Kasumi-1 (cell line): ENCODE results near the gene HLA-DQA1.
"Not testable (repeated sequence)": the region's sequence is repeated elsewhere in the genome, so short reads cannot be mapped to it uniquely, and the experiment has no call there.

ENCODE experiments used
- DNase-seq, 2 experiments: peaks; one replicate each; lab custom pipeline; 2025; lab: John Stamatoyannopoulos, UW

The HLA-DQA1 gene

DNA sequence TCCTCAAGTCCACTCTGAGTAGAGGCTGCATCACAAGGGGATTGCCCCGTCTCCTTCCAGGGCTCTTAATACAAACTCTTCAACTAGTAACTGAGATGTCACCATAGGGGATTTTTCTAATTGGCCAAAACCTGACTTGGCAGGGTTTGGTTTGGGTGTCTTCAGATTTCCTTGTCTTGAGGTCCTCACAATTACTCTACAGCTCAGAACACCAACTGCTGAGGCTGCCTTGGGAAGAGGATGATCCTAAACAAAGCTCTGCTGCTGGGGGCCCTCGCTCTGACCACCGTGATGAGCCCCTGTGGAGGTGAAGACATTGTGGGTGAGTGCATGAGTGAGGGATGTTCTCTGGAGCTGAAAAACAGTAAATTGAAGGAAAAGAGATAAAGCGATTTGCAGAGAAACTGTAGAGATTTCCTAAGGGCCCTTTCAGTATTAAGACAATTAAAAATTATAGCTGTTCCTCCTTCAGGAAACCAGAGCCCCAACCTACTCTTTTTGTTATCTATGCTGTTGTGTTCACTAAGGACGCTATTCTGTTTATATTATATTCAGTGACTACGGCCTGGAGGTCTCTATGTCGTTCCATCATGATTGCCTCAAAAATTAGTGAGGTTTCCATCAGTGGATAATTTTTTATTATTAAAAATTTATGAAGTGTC, at the start of gene HLA-DQA1:
TSS of gene HLA-DQA1 (plus strand) at position 188 of the 662 bp plus-strand sequence. CDS start at position 241, 53 bp downstream.
- no peak for DNase-seq

DNA sequence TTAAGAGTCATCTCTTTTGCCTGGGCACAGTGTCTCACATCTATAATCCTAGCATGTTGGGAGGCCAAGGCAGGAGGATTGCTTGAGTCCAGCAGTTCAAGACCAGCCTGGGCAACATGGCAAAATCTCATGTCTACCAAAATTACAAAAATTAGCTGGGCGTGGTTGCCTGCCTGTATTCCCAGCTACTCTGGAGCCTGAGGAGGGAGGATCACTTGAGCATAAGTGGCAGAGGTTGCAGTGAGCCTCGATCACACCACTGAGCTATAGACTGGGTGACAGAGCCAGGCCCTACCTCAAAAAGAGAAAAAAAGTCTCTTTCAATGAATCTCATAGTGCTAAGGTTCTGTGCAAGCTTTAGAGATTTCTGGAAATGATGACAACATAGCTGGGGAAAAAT, 49.0 kb upstream of the HLA-DQA1 start:
- DNase-seq, result no peak

GRCh38 chr6:32589596-32590449, 47.4 kb upstream of the HLA-DQA1 start, which contains the start of gene HLA-DRB1:
Gene HLA-DRB1 (minus strand): TSS chr6:32589848. CDS start chr6:32589742, 106 bp downstream.
- DNase-seq, result peak in 1 of 2 experiments; percentile 3

- not testable (repeated sequence) for DNase-seq
These were observed 46.5 kb upstream of the HLA-DQA1 start for GRCh38 chr6:32590713-32591112.

- DNase-seq, result no peak
These were observed 40.2 kb upstream of the HLA-DQA1 start for GRCh38 chr6:32597024-32597423.

- no peak for DNase-seq
These were observed 34.8 kb upstream of the HLA-DQA1 start for GRCh38 chr6:32602383-32602782.

DNA sequence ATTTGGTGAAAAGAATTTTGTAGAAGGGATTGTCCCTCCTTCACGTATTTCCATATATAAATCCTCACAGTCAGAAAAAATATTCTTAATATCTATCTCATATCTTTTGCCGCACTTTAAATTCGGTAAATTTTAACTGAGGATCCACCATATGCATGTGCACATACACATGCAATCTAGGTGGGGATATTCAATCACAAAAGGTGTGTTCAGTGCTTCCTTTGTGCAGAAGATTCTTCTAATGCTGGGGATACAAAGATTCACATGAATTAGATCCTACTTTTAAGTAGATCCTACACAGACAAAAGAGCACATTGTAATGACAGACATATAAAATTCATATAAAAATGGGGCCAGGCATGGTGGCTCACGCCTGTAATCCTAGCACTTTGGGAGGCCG, 34.0 kb upstream of the HLA-DQA1 start:
- no peak for DNase-seq

DNA sequence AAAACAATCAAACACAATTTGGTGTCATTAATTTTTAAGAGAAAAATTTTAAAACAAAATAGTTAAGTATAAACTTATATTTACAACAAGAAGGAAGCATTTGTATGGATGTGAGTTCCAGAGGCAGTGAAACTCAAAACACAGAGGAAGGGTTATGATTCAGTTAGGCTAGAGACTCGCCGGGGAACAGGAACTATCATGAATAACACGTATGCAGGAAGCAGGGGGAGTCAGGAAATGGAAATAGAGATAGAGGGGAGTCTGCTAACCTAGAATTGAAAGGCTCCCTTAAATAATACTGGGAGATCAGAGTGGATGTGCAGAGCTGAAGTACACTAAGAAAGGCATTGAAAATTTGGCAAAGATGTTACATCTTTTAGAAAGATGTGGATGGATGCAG, 33.3 kb upstream of the HLA-DQA1 start:
- peak in 1 of 2 experiments; percentile 18 for DNase-seq

DNA sequence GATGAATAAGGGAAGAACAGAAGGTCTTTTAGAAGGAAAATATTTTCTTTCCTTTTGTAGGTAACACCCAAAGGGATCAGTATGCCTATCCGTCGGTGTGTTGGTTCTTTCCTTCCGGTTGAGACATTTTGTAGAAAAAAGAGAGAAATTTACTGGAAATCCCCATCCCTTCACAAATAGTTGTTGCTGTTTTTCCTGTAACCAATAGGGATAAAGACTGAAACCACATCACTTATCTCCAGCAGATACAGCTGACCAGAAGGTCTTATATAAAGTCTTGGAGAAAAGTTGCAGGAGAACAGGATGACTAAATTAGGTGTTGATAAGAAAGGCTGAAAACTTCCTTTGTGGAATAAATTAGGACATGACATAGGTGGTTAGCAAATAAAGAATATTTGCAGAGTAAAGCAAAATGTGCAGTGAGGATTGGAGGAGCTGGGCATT, 32.8 kb upstream of the HLA-DQA1 start:
- no peak for DNase-seq

- no peak for DNase-seq
These were observed 29.8 kb upstream of the HLA-DQA1 start for GRCh38 chr6:32607263-32607987.

- DNase-seq, result no peak
These were observed 29.3 kb upstream of the HLA-DQA1 start for GRCh38 chr6:32607988-32608298.

DNA sequence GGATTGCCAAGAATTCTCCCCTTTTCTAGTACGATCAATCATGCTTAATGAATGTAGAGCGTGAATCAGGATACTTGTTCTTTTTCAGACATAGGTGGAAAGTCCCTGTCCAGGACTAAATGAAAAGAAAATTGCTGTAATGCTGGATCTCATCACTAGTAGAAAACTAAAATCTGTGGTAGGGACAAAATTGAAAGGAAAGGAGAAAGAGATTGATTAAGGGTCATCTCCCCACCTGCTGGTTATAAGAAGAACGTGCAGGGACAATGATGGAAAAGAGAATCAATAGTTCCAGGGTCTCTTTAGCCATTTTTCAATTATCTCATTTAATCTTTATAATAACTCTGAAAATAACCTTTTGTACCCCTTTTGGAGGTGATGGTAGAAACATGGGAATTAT, 28.8 kb upstream of the HLA-DQA1 start:
- no peak for DNase-seq

DNA sequence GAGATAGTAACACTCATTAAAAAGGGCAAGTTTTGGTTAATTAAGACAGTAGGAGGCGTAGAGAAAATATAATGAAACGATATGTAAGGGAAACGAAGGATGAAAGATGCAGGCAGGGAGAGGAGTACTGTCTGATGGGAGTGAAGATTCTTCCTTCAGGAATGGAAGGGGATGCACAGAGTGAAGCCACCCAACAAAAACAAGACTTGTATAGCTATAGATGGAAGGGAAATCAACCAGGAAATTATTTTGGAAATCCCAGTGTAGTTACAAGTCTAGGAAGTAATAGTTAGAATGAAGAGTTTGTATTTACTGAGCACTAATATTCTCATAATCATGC, 27.8 kb upstream of the HLA-DQA1 start:
- DNase-seq, result no peak

DNA sequence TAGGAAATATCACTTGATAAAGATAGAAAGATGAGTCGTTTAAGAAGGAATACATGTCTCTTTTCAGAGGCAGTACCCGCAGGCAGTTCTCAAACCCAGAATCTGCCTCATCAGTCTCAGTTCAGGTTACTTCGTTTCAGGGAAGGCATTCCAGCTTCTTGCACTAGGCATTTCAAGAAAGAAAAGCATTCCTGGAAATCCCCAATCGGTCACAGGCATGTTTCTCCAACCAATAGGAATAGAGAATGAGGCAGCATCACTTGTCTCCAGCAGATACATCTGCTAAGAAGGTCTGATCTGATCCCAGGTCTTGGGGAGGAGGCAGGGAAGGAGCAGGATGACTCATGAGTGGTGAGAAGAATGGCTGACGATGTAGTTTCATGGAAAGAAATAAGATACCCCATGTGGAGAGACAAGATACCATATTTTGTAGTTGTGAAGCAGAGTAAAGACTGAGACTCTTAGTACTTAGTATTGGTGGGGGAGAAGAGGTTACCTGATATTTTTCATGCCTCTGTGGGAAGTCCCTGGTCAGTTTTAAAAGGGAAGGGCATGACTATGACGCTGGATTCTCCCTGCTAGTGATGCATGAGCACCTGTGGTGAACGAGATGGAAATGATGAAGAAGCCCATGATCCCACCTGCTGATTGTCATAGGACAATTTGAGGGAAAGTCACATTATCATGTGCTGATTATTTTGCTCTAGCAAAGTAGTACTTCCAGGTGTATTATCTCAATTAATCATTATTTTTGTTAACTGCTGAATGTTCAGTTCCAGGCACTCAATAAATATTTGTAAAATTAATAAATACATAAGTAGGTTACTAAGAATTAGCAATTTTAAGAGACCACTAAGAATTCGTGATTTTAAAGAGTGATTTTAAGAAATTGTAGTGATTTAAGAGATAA, 27.2 kb upstream of the HLA-DQA1 start:
- peak; percentile 87 to 91 for DNase-seq

- no peak for DNase-seq
These were observed 26.4 kb upstream of the HLA-DQA1 start for GRCh38 chr6:32610682-32611296.

DNA sequence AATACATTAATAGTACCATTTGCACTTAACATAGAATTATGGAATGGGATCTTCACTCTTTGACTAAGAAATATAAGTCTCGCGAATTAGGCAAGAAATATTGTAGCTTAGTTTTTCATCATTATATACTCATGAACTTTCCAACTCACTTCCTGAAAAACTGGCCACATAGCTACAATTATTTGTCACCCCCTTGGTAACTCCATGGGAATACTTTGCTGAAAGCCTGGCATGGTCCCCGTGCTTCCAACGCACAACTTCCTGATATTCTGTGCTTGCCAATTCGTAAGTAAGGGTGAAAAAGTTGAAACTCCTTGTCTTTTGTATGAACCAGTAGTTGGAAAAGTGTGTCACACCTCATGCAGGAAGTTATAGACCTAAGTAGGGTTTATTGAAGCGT, 23.7 kb upstream of the HLA-DQA1 start:
- DNase-seq, result no peak

DNA sequence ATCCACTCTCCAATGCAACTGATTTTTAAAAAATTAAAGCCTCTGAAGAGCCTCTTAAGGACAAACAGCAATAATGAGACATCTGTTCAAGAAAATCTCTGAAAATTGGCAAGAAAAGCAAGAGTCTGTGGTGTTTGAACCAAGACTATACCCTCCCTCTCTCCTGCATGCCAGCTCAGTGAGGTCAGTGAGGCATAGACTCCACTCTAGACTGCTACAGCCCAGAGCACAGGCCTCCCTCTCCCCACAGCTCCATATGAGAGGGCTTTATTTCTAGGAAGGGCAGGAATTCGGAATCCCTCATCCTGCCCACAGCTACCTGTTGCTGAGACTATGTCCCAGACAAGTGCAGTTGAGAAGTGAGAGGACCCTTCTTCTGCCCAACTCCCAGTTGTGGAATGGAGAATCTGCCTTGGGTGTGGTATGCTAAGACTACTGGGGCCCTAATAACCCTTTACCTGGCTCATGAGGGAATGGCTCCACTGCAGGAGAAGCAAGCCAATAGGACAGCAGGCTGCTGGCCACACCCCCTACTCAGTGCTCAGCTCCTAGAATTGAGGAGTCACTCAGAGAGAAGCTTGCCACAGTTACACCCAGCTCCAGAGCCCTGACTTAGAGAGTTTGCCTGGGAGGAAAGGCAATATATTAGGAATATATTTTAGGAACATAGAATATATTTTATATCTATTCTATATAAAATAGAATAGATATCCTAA, 22.7 kb upstream of the HLA-DQA1 start:
- DNase-seq, result no peak

- DNase-seq, result no peak
These were observed 21.2 kb upstream of the HLA-DQA1 start for GRCh38 chr6:32615885-32616532.

DNA sequence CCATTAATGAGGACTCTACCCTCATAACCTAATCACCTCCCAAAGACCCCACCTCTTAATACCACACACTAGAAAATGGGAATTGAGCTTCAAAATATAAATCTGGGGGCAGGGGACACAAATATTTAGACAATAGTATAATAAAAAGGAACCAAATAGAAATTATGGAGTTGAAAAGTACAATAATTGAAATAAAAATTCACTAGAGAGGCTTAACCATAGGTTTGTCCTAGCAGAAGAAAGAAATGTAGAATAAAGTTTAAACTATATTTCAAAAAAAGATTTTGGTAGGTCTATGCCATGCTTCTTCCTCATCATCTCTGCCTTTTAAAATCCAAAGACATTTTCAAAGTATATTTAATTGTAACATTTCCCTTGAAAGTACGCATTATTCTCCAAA, 19.5 kb upstream of the HLA-DQA1 start:
- DNase-seq, result no peak

- DNase-seq, result no peak
These were observed 15.8 kb upstream of the HLA-DQA1 start for GRCh38 chr6:32621372-32621771.
